ENCODE results near the gene ARID5B. TPM values are rescaled to one million over a fixed set of nuclear protein-coding genes. Genes with fewer than 3 reads are reported as not detected.

The ARID5B gene
- total RNA-seq, 2 donors from 2014 or later, result 60.7 to 80.4 TPM

DNA sequence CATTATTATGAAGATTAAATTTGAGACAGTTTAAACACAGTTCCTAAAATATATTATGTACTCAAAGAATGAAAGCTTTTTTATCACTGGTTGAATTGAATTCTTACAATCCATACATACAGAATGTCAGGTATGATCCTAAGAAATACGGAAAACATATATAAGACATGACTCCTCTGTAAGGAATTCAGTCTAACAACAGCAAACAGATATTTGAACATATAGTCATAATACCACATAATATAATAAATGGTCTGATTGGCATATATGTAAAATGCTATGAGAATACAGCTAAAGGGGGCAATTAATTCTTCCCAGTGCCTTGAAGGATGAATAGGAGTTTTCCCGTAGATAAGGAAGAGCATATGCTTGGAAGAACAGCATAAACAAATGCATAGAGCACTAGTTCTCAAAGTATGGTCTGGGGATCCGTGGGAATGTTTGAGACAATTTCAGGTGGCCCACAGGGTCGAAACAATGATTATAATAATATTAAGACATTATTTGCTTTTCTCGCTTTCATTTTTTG, 10.6 kb upstream of the ARID5B start:
- Histone ChIP-seq H3K27ac (no peak overlapping the region), H3K4me1 (ENCODE audit: control insufficient read depth in 1 of 2, low read depth in 2 of 2) (no peaks in the 10 kb centered on the region), H3K9me3 (no peaks in the 10 kb centered on the region), H3K4me3 (no peak overlapping the region), H3K36me3 (no peaks in the 10 kb centered on the region), H3K27me3 (replicated peaks; ENCODE audit: insufficient read depth) (no peaks in the 10 kb centered on the region)
- DNase-seq (ENCODE audit: low spot score) (no peak), ATAC-seq (ENCODE audit: insufficient number of reproducible peaks, low FRiP score, low read depth) (no peak)
- TF ChIP-seq, protein P1, sequence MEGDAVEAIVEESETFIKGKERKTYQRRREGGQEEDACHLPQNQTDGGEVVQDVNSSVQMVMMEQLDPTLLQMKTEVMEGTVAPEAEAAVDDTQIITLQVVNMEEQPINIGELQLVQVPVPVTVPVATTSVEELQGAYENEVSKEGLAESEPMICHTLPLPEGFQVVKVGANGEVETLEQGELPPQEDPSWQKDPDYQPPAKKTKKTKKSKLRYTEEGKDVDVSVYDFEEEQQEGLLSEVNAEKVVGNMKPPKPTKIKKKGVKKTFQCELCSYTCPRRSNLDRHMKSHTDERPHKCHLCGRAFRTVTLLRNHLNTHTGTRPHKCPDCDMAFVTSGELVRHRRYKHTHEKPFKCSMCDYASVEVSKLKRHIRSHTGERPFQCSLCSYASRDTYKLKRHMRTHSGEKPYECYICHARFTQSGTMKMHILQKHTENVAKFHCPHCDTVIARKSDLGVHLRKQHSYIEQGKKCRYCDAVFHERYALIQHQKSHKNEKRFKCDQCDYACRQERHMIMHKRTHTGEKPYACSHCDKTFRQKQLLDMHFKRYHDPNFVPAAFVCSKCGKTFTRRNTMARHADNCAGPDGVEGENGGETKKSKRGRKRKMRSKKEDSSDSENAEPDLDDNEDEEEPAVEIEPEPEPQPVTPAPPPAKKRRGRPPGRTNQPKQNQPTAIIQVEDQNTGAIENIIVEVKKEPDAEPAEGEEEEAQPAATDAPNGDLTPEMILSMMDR (IDR thresholded peaks at IDR 0.05), result no peak

DNA sequence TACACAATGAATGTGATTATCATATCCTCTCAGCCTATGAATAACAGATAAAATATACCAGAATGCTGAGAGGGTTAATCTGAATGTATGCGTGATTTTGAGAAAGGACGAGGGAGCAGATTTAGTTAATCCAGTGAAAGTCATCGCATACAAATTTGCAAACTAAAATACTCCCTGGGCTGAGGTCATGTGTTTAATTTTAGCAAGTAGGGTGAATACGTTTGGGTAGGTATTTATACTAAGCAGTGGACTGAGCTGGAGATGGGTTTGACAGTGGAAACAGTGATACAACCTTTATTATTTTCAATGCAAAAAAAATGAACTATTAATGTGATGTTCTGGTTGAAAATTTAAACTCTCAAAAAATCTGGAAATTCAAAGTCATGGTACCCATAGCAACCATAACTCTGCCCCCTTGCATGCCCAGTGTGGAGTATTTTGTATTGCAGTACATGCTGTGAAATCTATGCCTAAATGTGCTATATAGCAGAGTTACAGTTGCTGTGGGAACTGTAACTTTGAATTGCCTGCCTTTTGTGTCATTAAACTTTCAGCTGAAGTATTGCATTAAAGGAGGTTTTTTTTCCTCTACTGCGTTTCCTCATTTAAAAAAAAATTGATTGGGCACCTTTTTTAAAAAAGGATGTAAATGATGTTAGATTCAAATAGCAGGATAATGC, 9.5 kb upstream of the ARID5B start:
- Histone ChIP-seq H3K9me3 (no peaks in the 10 kb centered on the region), H3K4me3 (no peak overlapping the region), H3K27me3 (replicated peaks; ENCODE audit: insufficient read depth) (no peaks in the 10 kb centered on the region), H3K27ac (no peak overlapping the region), H3K36me3 (no peaks in the 10 kb centered on the region), H3K4me1 (ENCODE audit: control insufficient read depth in 1 of 2, low read depth in 2 of 2) (peaks cover 0 to under 1% of the 10 kb centered on the region in 2 donors)
- no peak for ATAC-seq (ENCODE audit: insufficient number of reproducible peaks, low FRiP score, low read depth)
- TF ChIP-seq, protein P1 (IDR thresholded peaks at IDR 0.05), result no peak
- DNase-seq (ENCODE audit: low spot score), result no peak

DNA sequence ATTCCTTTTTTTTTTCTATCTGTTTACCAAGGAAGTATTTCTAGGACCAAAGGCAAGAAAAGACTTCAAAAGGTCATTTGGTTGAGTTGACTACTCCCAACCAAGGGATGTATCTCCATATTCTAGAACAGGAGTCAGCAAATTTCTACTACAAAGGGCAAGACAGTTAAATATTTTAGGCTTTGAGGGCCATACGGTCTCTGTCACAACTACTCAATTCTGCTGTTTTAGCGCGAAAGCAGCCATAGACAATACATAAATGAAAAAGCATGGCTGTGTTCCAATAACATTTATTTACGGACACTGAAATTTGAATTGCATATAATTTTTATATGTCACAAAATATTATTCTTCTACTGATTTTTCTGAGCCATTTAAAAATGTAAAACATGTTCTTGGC, 8.5 kb upstream of the ARID5B start:
- Histone ChIP-seq H3K27ac (no peak overlapping the region), H3K27me3 (replicated peaks; ENCODE audit: insufficient read depth) (no peaks in the 10 kb centered on the region), H3K4me1 (ENCODE audit: control insufficient read depth in 1 of 2, low read depth in 2 of 2) (peaks cover 3 to 8% of the 10 kb centered on the region in 2 donors), H3K9me3 (no peaks in the 10 kb centered on the region), H3K36me3 (no peaks in the 10 kb centered on the region), H3K4me3 (no peak overlapping the region)
- no peak for ATAC-seq (ENCODE audit: insufficient number of reproducible peaks, low FRiP score, low read depth)
- no peak for DNase-seq (ENCODE audit: low spot score)
- TF ChIP-seq, protein P1 (IDR thresholded peaks at IDR 0.05), result no peak

DNA sequence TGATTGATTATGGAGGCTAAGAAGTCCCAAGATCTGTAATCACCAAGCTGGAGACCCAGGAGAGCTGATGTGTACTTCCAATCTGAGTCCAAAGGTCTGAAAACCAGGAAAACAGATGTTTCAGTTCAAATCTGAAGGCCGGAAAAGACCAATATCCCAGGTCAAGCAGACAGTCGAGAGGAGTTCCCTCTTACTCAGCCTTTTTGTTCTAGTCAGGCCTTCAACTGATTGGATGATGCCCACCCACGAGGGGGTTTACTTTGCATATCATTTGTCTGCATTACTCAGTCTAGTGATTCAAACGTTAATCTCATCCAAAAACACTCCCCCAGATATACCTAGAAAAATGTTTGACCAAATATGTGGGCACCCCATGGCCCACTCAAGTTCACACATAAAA, 7.4 kb upstream of the ARID5B start:
- DNase-seq (ENCODE audit: low spot score), result no peak
- Histone ChIP-seq H3K27me3 (replicated peaks; ENCODE audit: insufficient read depth) (no peaks in the 10 kb centered on the region), H3K9me3 (no peaks in the 10 kb centered on the region), H3K36me3 (no peaks in the 10 kb centered on the region), H3K27ac (no peak overlapping the region), H3K4me3 (no peak overlapping the region), H3K4me1 (ENCODE audit: control insufficient read depth in 1 of 2, low read depth in 2 of 2) (peaks cover 4 to 16% of the 10 kb centered on the region in 2 donors)
- ATAC-seq (ENCODE audit: insufficient number of reproducible peaks, low FRiP score, low read depth), result no peak
- TF ChIP-seq, protein P1 (IDR thresholded peaks at IDR 0.05), result no peak

DNA sequence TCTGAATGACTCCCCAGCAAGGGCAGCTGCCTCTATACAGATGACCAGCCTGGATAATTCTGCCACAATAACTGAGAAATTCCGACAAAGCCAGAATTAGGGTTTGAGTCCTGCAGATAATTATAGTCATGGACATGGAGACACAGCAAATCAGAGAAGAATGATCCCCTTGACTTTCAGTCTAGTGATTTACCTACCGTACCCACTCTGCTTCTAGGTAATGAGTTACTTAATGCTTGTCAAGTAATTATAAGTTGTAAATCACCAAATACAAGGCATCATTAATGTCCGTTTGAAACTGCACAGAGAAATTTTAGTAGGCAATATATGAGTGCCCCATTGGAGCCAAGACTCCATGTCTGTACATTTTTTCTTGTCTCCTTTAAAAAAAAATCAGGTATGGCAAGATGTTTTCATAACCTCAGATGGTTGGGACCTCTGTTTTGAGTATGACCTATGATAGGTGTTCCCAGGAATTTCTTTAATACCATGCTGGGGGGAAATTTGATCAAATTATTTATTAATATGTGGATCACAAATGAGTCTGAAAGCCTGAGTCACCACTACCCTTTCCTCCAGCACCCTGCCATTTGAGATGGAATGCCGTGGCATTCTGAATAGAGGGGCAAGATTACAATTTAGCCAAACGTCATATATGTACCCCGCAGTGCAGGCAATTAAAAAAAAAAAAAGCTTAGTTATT, 5.5 kb upstream of the ARID5B start:
- no peak for ATAC-seq (ENCODE audit: insufficient number of reproducible peaks, low FRiP score, low read depth)
- Histone ChIP-seq H3K4me3 (no peak overlapping the region), H3K27ac (no peak overlapping the region), H3K9me3 (no peaks in the 10 kb centered on the region), H3K36me3 (no peaks in the 10 kb centered on the region), H3K27me3 (replicated peaks; ENCODE audit: insufficient read depth) (no peaks in the 10 kb centered on the region), H3K4me1 (ENCODE audit: control insufficient read depth in 1 of 2, low read depth in 2 of 2) (peaks cover 9 to 23% of the 10 kb centered on the region in 2 donors)
- TF ChIP-seq, protein P1 (IDR thresholded peaks at IDR 0.05), result no peak
- no peak for DNase-seq (ENCODE audit: low spot score)

All from thoracic aorta (tissue), 2 donors.